Activated CD4-positive, alpha-beta T cell treated with anti-CD3 and anti-CD28 coated beads, Interleukin-2, amount 50 U/mL, for 1 hour (primary cell): ENCODE results near the gene HRH1.
A peak's percentile ranks its signal among the peaks of the same experiment; 100 is the strongest.
"Not testable (repeated sequence)": the region's sequence is repeated elsewhere in the genome, so short reads cannot be mapped to it uniquely, and the experiment has no call there.

Source experiments
- DNase-seq: peaks from one replicate; pipeline ENCODE4 v3.0.0-alpha.2; 2020

Gene HRH1

GRCh38 chr3:11245827-11246662, 91.8 kb downstream of the HRH1 start:
- DNase-seq, result no peak

GRCh38 chr3:11246663-11246970, 92.3 kb downstream of the HRH1 start:
- no peak for DNase-seq

- DNase-seq, result no peak
These were observed 93.1 kb downstream of the HRH1 start for GRCh38 chr3:11247362-11247761.

GRCh38 chr3:11248596-11248995, 94.3 kb downstream of the HRH1 start:
- DNase-seq, result no peak

GRCh38 chr3:11250902-11251806, 96.9 kb downstream of the HRH1 start:
- no peak for DNase-seq

GRCh38 chr3:11251807-11252176, 97.5 kb downstream of the HRH1 start:
- no peak for DNase-seq

- DNase-seq, result no peak
These were observed 100.6 kb downstream of the HRH1 start for GRCh38 chr3:11254876-11255275.

- DNase-seq, result not testable (repeated sequence)
These were observed 101.2 kb downstream of the HRH1 start for GRCh38 chr3:11255537-11255936.

GRCh38 chr3:11258958-11259357, 104.7 kb downstream of the HRH1 start:
- no peak for DNase-seq

- DNase-seq, result no peak
These were observed 106.2 kb downstream of the HRH1 start for GRCh38 chr3:11260460-11260859.

- no peak for DNase-seq
These were observed 114.7 kb downstream of the HRH1 start for GRCh38 chr3:11269007-11269406.

GRCh38 chr3:11271986-11272904, 118.0 kb downstream of the HRH1 start, which contains the start of gene ATG7:
Gene ATG7 (plus strand): TSS chr3:11272397. CDS start chr3:11298696, 26,299 bp downstream.
- peak; percentile 96 for DNase-seq

GRCh38 chr3:11272906-11273574, 118.7 kb downstream of the HRH1 start:
- no peak for DNase-seq

- DNase-seq, result no peak
These were observed 119.6 kb downstream of the HRH1 start for GRCh38 chr3:11273891-11274291.

- DNase-seq, result no peak
These were observed 120.4 kb downstream of the HRH1 start for GRCh38 chr3:11274566-11275142.

GRCh38 chr3:11275926-11276325, 121.6 kb downstream of the HRH1 start:
- DNase-seq, result no peak

GRCh38 chr3:11276901-11277300, 122.6 kb downstream of the HRH1 start:
- no peak for DNase-seq

GRCh38 chr3:11282250-11283138, 128.2 kb downstream of the HRH1 start:
- no peak for DNase-seq

GRCh38 chr3:11283139-11283475, 128.8 kb downstream of the HRH1 start:
- DNase-seq, result no peak

GRCh38 chr3:11284011-11284410, 129.7 kb downstream of the HRH1 start:
- DNase-seq, result no peak

GRCh38 chr3:11285471-11285870, 131.2 kb downstream of the HRH1 start:
- no peak for DNase-seq
